DMS53 treated with DMSO at 0.1 percent for 48 hours (cell line): ENCODE results near the gene PARK7.

Experiments used
- DNase-seq: peaks from one replicate; lab custom pipeline; 2025; ENCODE audit not compliant: unreplicated experiment; lab: John Stamatoyannopoulos, UW

PARK7 gene

DNA sequence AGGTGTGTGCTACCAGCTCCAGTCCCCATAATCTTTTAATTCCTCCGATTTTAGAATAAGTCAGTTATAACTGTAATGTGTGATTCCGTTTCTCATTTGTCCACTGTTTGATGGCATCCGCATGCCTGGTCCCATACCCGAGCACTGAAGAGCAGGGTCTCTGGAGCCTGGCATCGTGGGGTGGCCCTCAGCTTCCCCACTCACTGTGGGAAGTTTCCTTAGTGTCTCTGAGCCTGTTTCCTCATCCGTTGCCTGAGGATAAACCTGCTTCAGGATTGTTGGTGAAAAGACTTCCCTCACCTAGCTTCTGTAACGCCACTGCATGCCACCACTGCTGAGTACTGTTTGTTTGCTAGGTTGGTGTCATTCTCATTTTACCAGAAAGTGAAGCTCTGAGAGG, 19.5 kb downstream of the PARK7 start:
- DNase-seq: no peak

DNA sequence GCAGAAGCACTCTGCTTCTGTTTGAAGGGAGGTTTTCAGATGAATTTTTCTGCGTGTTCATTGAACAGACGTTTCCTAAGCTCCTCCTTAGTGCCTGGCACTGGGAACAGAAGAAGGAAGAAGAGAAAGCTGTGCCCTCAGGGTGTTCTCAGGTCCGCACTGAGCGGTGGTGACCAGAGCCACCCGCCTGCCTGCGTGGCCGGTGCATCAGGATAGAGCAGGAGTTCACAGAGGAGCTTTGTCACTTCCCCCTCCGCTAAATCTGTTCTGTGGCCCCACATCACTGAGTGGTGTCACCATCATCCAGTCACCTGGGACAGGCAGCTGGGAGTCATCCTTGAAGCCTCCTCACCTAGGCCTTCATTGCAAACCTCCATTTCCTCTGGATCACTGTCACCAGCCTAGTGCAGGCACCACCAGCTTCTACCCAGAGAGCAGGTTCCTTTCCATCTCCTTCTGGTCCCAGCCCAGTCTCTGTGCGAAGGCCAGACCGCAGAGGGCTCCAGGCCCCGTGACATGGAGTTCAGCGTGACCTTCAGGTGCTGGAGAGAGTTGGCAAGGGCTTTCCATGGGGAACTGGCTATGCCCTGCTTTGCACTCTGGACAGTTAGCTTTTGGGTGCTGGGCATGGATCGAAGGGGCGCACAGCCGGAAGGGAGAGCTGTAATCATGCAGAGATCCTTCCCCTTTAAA, 21.7 kb downstream of the PARK7 start:
- DNase-seq: no peak

DNA sequence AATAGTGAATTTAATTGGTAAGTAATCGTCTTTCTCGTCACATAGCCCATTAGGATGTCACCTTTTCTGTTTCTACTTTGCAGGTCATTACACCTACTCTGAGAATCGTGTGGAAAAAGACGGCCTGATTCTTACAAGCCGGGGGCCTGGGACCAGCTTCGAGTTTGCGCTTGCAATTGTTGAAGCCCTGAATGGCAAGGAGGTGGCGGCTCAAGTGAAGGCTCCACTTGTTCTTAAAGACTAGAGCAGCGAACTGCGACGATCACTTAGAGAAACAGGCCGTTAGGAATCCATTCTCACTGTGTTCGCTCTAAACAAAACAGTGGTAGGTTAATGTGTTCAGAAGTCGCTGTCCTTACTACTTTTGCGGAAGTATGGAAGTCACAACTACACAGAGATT, 23.3 kb downstream of the PARK7 start:
- no peak for DNase-seq

DNA sequence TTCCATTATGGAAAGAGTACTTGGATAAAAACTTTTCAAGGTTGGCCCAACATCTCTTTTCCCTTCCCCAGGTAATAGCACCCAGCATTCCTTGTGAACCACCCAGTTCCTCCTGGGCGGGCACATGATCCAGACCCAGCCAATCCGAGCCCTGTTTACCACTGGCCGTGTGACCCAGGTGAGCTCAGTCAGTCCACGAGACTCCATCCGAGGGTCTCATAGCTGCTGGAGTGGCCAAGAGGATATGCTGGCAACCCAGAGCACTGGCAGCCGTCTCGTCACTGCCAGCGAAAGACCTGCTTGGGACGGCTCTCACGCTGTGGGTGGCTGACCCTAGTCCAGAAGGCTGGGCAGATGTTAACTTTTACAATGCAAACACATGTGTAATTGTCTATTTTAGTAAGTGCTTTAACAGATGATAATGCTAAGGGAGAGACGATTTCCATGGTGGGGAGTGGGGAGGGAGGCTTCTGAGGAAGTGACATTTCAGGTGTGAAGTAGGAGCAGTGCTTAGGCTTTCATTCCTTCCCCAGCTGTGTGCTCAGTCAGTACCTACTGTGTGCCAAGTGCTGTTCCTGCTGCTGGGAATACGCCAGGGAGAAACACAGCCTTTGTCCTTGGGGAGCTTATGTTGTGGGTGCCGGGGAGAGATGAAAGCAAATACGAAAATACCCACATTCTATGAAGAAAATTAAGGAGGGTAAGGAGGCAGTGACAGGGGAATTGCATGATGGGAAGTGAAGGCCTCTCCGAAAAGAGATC, 24.5 kb downstream of the PARK7 start:
- no peak for DNase-seq

DNA sequence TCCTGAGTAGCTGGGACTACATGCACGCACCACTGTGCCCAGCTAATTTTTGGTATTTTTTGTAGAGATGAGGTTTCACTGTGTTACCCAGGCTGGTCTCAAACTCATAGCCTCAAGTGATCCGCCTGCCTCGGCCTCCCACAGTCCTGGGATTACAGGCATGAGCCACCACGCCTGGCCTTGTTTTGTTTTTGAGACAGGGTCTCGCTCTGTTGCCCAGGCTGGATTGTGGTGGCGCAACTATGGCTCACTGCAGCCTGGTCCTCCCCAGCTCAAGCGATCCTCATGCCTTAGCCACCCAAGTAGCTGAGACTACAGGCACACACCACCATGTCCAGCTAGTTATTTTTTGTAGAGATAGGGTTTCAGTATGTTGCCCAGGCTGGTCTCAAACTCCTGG, 26.0 kb downstream of the PARK7 start:
- no peak for DNase-seq

DNA sequence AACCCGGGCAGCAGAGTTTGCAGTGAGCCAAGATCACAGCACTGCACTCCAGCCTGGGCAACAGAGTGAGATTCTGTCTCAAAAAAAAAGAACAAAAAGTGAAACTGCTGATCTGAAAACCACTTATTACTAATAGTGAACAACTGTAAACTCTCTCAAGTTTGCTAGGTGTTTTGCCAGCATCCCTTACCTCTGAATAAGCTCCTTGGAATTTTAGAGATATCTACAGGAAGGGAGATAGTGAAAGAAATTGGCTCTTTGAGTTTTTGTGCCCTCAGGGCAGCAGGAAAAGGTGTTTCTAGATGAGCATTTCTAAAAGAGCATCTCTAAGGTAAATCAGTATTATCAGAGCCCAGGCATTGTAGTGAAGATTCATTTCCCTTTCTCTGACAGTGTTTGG, 27.1 kb downstream of the PARK7 start:
- no peak for DNase-seq

DNA sequence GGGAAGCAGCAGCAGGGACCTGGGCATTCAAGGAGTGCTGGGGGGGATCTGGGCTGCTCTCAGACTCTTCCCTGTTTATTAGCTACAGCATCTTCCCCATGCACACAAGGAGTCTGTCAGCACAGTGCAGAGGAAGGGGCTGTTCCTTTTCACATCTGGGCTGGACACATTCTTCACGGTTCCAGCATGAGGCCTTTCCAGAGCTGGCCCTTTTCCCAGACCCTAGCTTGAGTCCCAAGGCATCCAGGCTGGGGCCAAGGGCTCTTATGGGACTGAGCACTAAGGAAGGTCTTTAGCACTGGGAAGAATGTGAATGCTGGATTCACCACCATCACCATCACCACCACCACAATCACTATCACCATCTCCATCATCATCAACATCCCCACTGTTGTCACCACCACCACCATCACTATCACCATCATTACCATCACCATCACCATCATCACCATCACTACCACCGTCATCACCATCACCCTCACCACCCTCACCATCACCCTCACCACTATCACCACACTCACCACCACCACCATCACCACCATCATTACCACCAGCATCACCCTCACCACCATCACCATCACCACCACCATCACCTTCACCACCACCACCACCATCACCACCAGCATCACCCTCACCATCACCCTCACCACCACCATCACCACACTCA, 28.4 kb downstream of the PARK7 start:
- no peak for DNase-seq

DNA sequence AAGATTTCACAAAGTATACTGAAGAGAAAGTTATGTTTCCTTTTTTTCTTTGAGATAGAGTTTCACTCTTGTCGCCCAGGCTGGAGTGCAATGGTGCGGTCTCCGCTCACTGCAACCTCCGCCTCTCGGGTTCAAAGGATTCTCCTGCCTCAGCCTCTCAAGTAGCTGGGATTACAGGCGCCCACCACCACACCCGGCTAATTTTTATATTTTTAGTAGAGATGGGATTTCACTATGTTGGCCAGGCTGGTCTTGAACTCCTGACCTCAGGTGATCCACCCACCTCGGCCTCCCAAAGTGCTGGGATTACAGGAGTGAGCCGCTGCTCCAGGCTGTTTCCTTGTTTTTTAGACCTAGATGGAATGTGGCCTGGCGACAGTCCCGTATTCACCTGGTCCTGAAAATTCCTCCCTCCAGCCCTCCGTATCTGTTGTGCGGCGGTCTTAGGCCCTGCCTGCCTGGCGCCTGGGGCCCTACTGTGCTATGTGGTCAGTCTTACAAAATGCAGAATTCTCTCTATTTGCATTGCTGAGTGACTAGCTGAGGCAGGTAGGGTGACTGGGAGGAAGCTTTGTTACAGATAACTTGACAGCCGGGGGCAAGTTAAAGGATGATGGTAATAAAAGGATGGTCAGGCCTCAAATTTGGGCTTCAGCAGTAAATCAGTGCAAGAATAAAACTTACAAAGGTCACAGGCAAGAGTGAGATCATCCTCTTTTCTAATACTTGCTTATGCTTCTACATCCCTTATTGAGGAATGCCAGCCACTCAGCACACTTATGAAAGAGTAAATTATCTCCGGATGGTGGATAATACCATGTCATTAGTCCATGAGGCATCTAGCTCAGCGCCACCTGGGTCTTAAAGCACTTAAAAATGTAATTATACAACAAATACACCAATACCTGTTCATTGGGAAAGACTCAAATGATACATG, 30.3 kb downstream of the PARK7 start:
- no peak for DNase-seq

DNA sequence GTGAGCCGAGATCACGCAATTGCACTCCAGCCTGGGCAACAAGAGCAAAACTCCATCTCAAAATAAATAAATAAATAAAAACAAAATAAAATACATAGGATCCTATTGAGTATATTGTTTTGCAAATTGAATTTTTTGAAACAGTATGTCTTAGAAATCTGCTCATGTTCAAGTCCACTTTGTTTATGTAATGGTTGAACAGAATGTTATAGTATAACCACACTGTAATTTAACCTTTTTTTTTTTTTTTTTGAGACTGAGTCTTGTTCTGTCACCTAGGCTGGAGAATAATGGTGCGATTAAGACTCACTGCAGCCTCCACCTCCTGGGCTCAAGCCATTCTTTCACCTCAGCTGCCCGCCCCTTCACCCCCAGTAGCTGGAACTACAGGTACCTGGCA, 31.4 kb downstream of the PARK7 start:
- no peak for DNase-seq

DNA sequence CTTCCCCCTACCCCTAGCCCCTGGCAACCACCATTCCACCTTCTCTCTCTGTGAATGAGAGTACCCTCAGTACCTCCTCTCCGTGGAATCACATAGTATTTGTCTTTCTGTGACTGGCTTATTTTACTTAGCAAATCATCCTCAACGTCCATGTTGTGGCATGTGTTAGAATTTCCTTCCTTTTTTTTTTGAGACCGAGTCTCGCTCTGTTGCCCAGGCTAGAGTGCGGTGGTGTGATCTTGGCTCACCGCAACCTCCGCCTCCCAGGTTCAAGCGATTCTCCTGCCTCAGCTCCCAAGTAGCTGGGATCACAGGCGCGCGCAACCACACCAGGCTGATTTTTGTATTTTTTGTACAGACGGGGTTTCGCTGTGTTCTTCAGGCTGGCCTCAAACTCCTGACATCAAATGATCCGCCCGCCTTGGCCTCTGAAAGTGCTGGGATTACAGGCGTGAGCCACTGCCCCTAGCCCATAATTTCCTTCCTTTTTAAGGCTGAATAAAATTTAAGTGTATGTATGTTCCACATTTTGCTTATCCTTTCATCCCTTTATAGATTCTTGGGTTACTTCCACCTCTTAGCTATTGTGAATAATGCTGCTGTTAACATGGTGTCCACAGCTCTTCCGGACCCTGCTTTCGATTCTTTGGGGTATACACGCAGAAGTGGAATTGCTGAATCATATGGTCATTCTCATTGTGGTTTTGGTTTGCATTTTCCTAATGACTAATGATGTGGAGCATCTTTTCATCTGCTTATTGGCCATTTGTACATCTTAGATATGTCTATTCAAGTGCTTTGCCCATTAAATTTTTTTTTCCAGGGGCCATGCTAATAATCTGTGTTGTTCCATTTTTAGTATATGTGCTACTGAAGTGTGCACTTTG, 32.3 kb downstream of the PARK7 start:
- no peak for DNase-seq

DNA sequence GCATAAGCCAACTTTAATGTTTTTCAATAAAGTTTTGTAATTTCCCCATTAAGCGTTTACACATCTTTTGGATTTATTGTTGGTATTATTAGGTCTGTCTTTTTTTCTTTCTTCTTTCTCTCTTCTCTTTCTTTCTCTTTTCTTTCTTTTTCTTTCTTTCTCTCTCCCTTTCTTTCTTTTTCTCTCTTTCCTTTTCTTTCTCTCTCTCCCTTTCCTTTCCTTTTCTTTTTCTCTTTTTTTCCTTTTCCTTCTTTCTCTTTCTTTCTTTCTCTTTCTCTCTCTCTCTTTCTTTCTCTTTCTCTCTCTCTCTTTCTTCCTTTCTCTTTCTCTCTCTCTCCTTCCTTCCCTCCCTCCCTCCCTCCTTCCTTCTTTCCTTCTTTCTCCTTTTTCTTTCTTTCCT, 33.3 kb downstream of the PARK7 start:
- no peak for DNase-seq

DNA sequence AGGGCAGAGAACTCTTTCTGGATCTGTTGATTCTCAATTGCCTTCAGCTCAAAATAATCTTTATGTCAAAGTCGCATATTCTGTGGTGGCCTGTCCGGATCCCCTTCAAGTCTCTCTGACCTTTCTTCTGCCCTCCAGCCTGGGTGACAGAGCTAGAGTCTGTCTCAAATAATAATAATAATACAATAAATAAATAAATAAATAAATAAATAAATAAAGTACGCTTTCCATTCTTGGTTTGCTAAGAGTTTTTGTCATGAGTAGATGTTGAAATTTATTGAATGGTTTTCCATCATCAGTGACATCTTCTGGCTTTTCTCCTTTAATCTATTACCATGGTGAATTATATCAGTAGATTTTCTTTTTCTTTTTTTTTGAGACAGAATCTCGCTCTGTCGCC, 33.9 kb downstream of the PARK7 start:
- DNase-seq: no peak

DNA sequence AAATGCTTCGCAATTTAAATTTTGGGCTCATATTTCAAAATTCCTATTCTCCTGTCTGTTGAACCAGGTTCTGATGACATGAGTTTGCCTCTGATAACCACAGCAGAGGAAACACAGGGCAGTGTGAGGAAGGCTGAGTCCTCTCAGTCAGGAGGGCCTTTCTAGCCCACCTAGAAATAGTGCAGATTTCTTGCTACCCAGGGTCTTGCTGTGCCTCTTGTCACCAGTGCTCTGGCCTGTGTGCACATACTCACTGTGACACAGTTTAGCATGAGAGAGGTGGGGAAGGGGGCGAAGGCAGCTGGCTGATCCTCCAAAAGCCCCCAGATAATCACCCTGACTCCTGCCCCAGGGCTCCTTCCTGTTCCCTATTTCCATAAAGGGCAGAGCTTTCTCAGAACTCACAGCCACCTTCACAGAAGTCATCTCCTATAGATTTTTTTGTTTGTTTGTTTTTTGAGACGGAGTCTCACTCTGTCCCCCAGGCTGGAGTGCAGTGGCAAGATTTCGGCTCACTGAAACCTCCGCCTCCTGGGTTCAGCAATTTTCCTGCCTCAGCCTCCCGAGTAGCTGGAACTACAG, 40.9 kb downstream of the PARK7 start:
- no peak for DNase-seq

DNA sequence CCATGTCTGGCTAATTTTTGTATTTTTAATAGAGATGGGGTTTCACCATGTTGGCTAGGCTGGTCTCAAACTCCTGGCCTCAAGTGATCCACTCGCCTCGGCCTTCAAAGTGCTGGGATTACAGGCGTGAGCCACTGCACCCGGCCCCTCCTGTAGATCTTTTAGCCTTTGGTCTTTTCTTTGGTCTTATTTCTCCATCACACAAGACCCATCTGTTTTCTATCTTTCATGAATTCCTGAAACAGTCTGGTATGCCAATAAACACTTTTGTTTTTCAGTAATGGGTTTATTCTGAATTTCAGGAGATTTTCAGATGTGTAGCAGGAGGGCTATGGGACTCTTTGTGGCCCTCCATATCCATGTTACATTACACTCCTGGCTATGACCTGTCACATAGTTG, 41.4 kb downstream of the PARK7 start:
- DNase-seq: no peak

DNA sequence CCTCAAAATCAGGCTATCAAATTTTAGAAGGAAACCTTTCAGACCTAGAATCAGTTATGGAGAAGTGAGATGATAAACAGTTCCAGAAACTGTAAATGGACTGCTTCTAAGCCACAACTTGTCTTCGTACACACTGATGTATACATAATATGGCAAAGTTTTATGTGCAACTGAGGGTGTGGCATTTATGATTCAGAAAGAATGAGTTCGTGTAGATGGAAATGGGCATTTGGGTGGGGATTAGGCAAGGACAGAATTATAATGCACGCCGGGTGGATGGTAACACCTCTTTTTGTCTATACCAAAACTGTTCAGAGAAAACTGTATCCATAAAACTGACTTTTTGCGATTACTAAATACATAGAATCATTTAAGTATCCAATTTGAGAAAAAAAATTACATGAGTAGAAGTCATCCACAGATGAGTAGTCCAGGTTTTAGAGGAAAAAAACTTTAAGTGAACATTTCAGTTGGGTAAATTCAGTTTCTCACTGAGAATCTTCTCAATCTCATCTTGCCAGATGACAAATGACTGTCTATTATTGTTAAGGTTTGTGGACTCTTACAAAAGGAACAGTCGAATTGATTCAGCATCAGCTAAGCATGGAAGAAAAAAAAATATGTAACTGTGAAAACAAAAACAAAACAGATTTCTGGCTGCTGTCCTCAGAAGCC, 42.1 kb downstream of the PARK7 start:
- DNase-seq: no peak

DNA sequence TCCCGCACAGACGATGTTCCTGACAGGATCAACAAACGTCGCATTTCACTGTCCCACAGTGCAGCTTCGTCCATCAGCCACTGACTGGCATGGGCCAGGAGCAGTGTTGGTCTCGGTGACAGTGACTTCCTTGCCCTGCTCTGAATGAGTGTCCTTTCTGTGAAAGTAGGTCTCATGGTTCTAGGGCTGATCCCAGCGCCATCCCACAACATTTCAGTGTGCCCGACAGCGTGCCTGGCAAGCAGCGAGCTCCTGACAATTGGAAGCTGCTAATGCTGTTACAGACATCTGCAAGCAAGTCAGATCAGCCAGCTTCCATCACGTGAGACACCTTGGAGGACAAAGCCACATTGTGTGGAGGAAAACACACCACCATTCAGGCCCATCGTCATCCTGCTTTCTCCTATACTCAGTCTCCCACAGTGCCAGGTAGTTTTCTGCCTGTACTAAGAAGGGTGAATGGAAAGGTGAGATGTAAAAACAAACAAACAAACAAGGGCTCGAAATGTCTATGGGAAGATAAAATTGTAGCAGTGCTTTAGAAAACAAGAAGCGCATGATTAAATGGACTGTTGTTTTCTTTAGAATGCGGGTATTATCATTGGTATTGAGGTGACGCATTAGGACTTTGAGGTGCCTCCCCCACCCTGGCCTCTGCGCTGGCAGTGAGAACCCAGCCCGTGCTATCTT, 42.7 kb downstream of the PARK7 start:
- DNase-seq: no peak

DNA sequence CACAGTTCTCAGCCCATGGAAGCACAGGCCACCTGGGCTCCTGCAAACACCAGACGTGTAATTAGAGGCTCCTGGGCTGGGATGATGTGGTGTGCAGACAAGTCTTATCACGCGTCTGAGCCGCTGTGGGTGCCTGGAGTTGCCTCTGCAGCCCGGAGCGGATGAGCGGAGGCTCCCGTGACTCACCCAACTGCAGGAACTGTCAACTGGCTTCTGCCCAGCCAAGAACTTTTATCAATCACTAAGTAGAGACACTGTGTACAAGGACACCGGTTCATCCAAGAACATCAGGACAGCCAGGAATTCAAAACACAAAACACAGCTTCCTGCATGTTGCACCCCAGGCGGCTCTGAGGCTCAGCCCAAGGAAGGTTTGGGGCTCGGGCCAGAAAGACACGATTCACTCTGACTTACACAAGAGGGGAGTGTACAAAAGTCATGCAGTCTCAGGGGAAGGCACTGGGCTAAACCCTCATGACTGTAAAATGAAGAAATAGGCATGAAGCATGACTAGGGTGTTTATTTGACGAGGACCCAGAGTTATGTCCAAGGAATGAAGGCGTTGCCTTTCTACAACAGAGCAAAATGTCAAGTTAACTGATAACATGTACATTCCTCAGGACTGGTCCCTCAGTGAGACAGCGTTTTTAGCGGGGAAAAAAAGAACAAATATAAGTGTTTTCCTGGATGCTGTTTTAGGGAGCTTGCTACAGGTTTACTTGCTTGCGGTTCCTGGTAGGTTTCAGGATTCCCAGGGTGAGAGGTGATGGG, 43.5 kb downstream of the PARK7 start:
- DNase-seq: no peak
